IPS DF 4.7 (cell line): ENCODE results near the gene TCP10L.
"Not testable (repeated sequence)": the region's sequence is repeated elsewhere in the genome, so short reads cannot be mapped to it uniquely, and the experiment has no call there.

Experiments
- DNase-seq: peaks from one replicate; pipeline ENCODE4 v3.0.0-alpha.2; 2013; ENCODE audit warnings: low spot score; ENCODE audit errors: extremely low read depth

TCP10L gene

GRCh38 chr21:32585042-32585710 is at the start of gene TCP10L:
Gene TCP10L (minus strand): TSS chr21:32585523. CDS start chr21:32584304, 1,219 bp downstream.
- no peak for DNase-seq

GRCh38 chr21:32626621-32627196 is 41.4 kb upstream of the TCP10L start:
- DNase-seq, result no peak

- DNase-seq, result not testable (repeated sequence)
Measured at GRCh38 chr21:32618218-32618617, 32.9 kb upstream of the TCP10L start.

- no peak for DNase-seq
Measured at GRCh38 chr21:32613436-32614043, 28.2 kb upstream of the TCP10L start.

GRCh38 chr21:32612999-32613337 is 27.6 kb upstream of the TCP10L start:
- DNase-seq, result no peak

GRCh38 chr21:32612075-32612998 is 27.0 kb upstream of the TCP10L start, which contains the start of gene CFAP298:
Gene CFAP298 (minus strand): TSS chr21:32612377. CDS start chr21:32612243, 134 bp downstream.
- peak; percentile 62 for DNase-seq

GRCh38 chr21:32611471-32611997 is 26.2 kb upstream of the TCP10L start:
- no peak for DNase-seq

- DNase-seq, result not testable (repeated sequence)
Measured at GRCh38 chr21:32610940-32611339, 25.6 kb upstream of the TCP10L start.

- no peak for DNase-seq
Measured at GRCh38 chr21:32608851-32609250, 23.5 kb upstream of the TCP10L start.

- DNase-seq, result no peak
Measured at GRCh38 chr21:32605469-32605868, 20.1 kb upstream of the TCP10L start.

GRCh38 chr21:32604464-32604863 is 19.1 kb upstream of the TCP10L start:
- peak; percentile 78 for DNase-seq

GRCh38 chr21:32603131-32603530 is 17.8 kb upstream of the TCP10L start:
- DNase-seq, result no peak

- no peak for DNase-seq
Measured at GRCh38 chr21:32602099-32602498, 16.8 kb upstream of the TCP10L start.

GRCh38 chr21:32599526-32599925 is 14.2 kb upstream of the TCP10L start:
- no peak for DNase-seq

- DNase-seq, result no peak
Measured at GRCh38 chr21:32599091-32599490, 13.8 kb upstream of the TCP10L start.

GRCh38 chr21:32597205-32597604 is 11.9 kb upstream of the TCP10L start:
- DNase-seq, result no peak

- no peak for DNase-seq
Measured at GRCh38 chr21:32595431-32595830, 10.1 kb upstream of the TCP10L start.

- DNase-seq, result no peak
Measured at GRCh38 chr21:32593690-32594089, 8.4 kb upstream of the TCP10L start.

- DNase-seq, result no peak
Measured at GRCh38 chr21:32592929-32593502, 7.7 kb upstream of the TCP10L start.

GRCh38 chr21:32590130-32590529 is 4.8 kb upstream of the TCP10L start:
- no peak for DNase-seq

- DNase-seq, result no peak
Measured at GRCh38 chr21:32587651-32588050, 2.3 kb upstream of the TCP10L start.
